DMS114 treated with DMSO at 0.1 percent for 48 hours (cell line): Measurements from ENCODE around the gene SNX15.
"Not testable (repeated sequence)": the region's sequence is repeated elsewhere in the genome, so short reads cannot be mapped to it uniquely, and the experiment has no call there.

Source experiments
- DNase-seq: peaks from one replicate; lab custom pipeline; 2025; ENCODE audit not compliant: unreplicated experiment; lab: John Stamatoyannopoulos, UW

SNX15 gene

DNA sequence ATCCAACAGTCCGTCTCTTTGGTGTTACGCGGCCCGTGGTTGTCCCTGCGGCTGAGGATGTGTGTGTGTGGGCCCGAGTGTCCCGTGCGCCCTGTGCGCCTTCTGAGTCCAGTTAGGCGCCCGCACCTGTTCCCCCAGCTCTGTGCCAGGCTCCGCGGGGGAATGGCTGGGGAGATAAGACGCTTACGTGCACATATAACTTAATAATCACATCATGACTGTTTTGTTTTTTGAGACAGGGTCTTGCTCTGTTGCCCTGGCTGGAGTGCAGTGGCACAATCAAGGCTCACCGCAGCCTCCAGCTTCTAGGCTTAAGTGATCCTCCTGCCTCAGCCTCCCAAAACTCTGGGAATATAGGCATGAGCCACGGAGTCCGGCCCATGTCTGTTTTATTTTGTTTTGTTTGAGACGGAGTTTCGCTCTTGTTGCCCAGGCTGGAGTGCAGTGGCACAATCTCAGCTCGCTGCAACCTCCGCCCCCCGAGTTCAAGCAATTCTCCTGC, 12.5 kb upstream of the SNX15 start:
- DNase-seq = no peak

DNA sequence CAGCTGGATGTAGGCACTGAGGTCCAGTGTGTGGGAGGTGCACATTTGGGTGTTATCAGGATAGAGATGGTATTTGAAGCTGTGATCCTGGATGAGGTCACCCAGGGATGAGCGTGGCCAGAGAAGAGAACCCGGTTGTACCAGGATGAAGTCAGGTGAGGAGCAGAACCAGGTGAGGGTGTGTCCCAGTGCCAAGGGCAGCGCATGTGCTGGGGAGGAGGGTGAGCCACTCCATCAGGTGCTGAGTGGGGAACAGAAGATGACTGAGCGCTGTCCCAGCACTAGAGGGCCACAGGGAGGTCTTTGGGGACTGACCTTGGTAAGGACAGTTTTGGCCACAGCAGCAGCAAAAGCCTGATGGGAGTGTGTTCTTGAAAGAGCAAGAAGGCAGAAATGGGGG, 10.5 kb upstream of the SNX15 start:
- no peak for DNase-seq

DNA sequence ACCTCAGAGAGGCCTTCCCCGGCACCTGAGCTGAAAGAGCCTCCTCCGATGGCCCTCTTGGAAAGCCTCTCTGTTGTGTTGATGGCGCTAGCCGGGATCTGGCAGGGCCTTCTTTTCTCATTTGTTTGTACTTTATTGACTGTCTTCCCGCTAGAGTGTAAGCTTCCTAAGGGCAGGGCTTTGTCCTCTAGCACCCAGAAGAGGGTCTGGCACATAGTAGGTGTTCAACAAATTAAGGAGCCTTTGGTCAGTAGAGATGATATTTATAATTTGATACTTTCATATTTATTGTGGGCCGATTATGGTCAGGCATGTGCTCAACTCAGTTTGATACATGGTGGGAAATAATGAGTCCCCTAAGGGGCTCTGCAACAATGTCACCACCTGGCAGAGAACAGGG, 9.3 kb upstream of the SNX15 start:
- DNase-seq = no peak

DNA sequence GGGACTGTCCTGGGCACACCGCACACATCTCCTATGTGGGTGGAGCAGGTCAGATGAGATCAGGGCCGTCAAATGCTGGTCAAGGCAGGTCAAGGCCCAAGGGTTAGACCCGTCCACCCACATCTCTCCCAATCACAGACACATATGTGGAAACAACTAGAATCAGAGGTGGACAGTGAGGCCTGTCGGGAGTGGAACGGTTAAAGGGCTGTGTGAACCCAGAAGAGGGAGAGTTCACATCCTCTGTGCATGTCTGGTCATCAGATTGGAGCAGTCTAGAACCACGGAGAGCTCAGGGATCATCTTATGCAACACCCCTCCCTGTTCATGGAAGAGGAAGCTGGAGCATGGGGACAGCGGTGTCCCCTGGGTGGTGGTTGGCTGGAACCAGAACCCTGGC, 7.4 kb upstream of the SNX15 start:
- no peak for DNase-seq

DNA sequence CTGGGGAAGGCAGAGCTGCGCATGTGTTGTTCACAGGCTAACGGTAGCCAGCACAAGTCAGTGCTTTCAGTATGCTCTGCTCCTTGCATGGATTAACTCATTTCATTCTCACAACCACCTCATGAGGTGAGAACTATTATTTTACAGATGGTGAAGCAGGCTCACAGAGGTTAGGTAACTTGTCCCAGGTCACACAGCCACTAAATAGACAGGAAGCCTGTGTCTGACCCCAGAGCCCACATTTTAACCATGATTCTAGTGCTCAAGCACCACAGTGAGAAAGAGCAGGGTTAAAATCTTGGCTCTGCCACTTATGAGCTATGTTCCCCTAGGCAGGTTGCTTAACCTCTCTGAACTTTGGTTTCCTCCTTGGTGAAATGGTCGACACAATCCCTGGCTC, 6.2 kb upstream of the SNX15 start:
- no peak for DNase-seq

DNA sequence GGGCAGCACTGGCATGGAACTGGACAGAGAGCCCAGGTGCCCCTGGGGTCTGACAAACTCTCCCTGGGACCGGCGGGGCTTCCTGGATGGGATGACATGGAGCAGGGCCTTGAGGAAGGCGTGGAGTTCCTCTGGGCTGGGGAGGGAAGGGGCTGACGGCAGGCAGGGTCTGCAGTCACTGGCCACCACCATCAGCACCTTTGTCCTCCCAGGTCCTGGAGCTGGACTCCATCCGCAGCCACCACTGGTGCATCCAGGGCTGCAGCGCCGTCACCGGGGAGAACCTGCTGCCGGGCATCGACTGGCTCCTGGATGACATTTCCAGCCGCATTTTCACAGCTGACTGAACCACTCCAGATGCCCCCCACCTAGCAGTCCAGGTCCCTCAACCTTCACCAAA, 5.7 kb upstream of the SNX15 start:
- no peak for DNase-seq

DNA sequence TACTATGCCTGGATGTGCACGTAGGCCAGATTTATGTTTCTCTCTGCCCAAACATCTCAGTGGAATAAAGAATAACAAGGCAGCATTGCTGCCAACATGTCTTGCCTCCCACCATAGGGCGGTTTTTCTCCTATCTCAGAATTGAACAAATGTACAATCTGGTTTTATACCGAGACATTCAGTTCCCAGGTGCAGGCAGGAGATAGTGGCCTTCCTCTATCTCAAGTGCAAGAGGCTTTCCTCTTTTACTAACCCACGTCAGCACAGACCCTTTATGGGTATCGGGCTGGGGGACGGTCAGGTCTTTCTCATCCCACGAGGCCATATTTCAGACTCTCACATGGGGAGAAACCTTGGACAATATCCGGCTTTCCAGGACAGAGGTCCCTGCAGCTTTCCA, 3.7 kb upstream of the SNX15 start:
- DNase-seq = not testable (repeated sequence)

DNA sequence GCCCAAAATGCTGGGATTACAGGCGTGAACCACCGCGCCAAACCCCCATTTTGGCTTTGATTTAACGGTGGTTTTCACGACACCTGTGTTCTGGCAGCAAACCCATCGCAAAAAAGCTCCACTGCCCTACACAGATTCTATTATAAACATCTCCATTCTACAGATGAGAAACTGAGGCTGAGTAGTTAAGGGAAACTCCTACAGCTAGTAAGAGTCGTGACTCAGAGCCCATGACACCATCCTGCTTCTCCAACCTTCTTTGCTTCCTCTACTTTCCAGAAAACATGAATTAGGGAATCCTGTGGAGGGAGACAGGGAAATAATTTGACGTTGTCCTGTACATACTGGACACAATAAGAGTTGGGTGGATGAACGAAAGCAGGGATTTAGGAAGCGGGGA, 429 bp upstream of the SNX15 start:
- DNase-seq = no peak

DNA sequence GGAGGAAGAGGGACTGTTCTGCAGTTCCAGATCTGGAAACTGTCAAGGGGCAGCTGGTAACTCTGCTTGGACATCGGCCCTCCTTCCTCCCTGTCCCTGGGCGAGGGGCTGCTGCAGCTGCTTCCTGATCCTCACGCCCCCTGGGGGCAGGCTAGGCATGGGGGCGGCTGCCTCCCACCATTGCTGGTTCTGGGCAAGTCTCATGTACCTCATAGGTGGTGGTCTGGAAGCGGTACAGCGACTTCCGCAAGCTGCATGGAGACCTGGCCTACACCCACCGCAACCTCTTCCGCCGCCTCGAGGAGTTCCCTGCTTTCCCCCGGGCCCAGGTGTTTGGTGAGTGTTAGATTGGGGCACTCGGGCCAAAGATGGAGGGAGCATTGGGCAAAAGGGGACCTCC, 5.0 kb downstream of the SNX15 start:
- DNase-seq = no peak

DNA sequence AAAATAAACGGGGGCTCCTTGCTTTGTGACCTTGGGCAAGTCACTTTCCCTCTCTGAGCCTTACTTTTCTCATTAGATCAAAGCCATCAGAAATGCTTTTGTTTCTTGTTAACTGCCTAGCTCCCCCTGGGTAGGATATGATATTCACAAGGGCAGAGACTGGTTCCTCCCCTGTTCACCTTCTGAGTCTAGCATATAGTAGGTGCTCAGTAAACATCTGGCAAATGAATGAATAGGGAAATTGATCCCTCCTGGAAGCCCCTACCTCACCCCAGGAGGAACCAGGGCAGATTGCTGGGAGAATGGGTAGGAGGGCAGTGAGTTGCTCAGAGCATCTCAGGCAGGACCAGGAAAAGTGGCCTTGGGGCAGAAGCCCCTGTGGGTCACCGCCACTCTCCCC, 7.2 kb downstream of the SNX15 start:
- DNase-seq = no peak

DNA sequence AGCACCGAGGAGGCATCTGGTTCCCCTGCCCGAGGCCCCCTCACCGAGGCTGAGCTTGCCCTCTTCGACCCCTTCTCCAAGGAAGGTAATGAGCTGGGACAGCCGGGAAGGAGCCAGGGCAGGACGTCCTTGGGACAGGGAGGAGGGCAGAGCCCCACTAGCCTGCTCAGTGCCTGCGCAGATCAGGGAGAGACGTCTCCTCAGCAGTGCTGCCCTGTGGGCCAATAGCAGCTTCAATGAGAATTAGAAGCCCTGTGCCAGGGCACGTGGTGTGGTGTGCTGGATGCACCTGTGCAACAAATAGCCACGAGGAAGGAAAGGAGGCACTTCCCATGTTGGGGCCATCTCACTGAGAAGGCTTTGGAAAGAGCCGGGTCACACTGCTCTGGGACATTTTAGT, 8.3 kb downstream of the SNX15 start:
- DNase-seq = no peak

DNA sequence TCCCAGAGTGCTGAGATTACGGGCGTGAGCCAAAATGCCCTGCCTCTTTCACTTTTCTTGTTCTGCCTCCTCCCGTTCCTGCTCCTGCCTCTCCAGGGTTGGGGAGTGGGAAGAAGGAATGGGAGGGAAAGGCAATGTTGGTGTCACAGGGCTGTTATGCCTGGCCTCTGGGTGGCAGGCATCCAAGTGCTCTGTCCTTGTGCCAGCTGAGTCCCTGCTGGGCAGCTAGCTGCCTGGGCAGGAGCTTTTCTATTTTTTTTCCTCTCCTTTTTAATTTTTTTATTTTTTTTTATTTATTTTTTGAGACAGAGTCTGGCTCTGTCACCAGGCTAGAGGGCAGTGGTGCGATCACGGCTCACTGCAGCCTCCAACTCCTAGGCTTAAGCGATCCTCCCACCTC, 9.7 kb downstream of the SNX15 start:
- DNase-seq = no peak

DNA sequence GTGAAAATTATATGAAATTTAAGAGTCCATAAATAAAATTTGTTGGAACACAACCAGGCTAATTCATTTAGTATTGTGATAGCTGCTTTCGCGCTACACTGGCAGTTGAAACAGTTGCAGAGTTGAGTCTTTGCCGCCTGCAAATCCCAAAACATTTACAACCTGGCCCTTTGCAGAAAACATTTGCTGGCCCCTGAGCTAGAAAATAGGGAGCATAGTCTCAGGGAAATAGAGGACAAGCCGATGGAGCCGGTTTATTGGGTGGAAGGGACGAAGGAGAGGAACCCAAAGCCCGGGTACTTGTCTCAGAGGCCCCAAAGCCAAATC, 13.2 kb downstream of the SNX15 start:
- no peak for DNase-seq

DNA sequence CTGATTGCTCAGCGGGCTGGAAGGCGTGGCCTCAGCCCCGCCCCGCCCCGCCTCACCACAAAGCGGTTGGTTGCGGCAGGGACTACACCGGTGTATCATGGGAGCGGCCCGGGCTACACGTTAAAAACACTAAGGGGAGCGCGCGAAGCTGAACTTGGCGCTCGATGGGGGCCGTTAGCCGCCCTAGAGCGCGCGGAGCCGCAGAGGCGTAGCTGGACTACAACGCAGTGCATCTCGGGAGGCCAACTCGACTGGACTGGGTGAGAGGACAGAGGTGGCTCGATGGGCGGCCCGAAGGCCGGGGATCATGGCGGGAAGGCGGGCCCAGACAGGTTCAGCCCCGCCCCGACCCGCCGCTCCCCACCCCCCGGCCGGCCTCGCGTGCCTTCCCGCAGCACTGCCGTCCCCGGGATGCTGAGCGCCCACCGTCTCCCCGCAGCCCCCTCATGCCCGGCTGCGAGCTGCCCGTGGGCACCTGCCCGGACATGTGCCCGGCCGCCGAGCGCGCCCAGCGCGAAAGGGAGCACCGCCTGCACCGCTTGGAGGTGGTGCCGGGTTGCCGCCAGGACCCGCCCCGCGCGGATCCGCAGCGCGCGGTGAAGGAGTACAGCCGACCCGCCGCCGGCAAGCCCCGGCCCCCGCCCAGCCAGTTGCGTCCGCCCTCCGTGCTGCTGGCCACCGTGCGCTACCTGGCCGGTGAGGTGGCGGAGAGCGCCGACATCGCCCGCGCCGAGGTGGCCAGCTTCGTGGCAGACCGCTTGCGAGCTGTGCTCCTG, 13.8 kb downstream of the SNX15 start, which contains the start of gene SAC3D1:
SAC3D1 (plus strand) TSS at position 364 of the 776 bp plus-strand sequence; CDS start at position 447, 83 bp downstream.
- DNase-seq = peak; percentile 94

DNA sequence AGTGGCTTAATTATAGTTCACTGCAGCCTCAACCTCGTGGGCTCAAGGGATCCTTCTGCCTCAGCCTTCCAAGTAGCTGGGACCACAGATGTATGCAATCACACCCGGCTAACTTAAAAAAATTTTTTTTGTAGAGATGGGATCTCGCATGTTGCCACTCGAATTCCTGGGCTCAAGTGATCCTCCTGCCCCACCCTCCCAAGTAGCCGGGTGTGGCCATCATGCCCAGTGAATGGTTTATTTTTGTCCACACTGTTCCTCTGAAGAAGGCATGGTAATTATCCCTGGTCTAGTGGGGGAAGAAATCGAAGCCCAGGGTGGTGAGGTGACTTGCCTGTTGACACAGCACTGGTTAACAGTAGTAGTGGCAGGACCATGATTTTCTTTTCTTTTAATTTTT, 15.7 kb downstream of the SNX15 start:
- DNase-seq = no peak

DNA sequence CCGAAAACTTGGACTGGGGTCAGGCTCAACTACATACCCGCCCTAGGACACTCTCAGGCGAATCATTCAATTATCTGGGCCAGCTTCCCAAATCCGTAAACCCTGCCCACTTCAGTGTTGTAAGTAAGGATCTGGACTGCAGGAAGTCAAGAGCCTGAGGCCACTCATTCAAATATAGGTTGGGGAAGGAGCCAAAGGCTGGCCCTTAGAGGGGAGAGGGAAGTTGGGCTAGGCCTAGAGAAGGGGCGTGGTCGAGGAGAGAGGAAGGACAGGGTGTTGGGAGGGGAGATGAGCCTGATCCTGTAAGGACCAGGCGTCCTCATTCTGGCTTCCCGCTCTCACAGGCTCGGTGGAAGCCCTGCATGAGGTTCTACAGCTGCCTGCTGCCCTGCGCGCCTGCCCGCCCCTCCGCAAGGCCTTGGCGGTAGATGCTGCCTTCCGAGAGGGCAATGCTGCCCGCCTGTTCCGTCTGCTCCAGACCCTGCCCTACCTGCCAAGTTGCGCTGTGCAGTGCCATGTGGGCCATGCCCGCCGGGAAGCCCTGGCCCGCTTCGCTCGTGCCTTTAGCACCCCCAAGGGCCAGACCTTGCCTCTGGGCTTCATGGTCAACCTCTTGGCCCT, 16.8 kb downstream of the SNX15 start:
- no peak for DNase-seq

DNA sequence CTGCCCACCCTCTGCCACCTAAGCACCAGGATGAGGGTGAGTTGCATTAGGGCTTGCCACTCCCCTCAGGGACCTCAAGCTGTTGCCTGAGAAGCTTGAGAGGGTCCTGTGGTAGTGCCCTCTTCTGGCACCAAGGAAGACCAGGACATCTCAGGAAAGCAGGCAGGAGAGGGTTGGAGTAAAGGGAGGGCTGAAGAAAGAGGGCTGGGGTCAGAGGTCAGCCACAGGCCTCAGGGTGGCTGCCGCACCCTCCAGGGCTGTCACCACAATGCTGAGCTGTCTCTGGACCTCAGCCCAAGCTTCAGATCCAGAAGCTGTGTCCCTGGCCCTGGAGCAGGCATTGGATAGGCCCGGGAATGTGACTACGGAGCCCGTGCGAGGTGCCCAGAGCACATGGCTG, 17.8 kb downstream of the SNX15 start:
- DNase-seq = no peak

DNA sequence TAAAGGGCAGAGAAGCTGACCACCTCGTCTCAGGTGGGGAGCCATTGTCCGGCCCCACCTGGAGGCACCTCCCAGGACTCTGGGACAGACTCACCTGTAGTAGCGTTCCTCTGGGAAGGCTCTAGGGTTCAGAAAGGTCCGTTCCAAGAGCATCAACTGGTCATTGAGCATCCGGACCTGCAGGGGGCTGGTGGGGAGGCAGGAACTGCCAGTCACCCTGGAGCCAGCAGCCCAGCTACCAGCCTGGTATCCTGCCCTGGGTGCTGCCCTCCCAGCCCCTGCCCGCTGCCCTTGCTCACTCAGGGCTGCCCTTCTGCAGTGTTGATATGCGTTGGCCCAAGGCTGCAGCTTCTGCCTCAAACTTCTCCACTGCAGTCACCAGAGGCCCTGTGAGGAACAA, 18.5 kb downstream of the SNX15 start:
- no peak for DNase-seq

DNA sequence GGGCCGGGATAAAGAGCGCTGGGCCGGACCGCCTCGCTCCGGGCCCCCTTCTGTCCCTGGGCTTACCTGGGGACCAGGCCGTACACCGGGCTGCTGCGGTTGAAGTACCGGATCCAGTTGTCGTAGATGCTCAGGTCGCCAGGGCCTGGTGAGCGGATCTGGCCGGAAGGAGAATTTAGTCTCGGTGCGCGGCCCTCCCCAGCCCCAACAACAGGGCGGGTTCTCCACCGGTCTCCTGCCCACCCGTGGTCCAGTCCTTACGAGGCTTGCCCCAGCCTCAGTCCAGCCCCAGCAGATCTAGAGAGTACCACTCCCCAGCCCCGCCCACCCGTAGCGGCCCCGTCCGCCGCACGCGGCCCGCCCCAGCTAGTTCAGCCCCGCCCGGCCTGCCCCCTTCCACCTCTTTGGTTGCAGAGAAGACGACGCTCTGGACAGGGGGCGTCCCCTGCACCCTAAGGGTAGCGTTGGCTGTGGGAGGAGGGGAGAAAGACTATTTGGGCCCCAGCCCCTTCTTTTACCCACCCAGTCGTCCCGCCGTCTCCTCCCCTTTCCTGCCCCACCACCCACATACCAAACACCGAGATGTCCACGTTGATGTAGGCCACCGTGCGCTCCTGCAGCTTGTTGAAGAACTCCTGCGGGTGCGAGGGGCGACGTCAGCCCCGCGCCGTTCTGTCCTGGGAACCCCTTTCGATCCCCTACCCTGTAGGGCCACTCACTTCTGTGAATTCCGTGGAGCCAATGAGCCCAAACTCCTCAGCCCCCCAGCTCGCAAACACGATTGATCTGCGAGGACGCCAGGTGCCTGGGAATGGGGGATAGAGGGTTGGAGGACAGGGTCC, 20.6 kb downstream of the SNX15 start:
- DNase-seq = no peak

DNA sequence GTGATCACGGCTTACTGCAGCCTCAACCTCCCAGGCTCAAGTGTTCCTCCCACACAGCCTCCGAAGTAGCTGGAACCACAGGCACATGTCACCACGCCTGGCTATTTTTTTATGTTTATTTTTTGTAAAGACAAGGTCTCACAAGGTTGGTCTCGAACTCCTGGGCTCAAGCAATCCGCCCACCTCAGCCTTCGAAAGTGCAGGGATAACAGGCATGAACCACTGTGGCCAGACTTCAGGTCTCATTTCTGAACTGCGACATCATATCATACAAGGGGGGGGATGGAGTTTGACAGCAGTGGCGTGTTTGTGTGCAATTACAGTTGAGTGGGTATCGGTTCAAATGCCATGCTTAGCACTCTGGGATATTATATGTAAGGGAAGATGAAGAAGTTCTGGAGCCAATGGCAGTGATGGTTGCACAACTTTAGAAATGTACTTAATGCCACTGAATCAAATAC, 24.2 kb downstream of the SNX15 start:
- no peak for DNase-seq

DNA sequence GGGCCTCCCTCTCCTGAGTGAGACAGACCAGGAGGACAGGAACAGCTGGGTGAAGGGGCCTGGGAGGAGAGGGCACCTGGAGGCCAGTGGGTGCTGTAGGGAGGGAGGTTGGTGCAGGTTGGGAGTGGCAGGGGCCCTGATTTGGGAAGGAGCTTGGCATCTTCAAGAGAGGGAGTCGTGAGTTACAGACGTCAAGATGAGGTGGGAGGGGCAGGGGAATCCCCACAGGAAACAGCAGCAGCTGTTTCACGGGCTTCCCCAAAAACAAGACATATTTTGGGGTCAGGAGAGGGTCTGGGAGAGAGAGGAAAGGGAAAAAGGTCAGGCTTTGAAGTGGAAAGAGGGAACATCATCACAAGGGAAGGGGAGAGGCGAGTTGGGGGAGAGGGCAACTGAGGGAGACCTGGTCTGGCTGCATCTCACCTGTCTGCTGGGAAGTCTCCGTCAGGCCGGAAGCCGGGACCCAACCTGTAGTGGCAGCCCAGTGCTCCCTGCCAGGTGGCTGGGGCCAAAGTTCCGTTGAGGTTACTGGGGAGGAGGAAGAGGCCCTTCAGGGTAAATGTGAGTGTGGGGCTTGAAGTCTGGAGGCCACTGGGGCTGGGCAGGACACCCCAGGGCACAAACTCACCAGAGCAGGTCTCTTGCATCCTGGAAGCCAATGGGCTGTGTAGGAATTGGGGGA, 26.7 kb downstream of the SNX15 start:
- no peak for DNase-seq
